HCT116 (cell line): ENCODE measurements around the gene MFN2.
"Not testable (repeated sequence)": the region's sequence is repeated elsewhere in the genome, so short reads cannot be mapped to it uniquely, and the experiment has no call there.

Experiments used
- SP1 ChIP-seq: IDR thresholded peaks from 2 replicates; pipeline ENCODE4 v1.6.1; 2012; ENCODE audit warnings: low read depth
- TF ChIP-seq, protein P1 (sequence below), 3 experiments: fragments of 200-600 bp in 1 of 3; sonication (generic) in 1 of 3; IDR thresholded peaks in 2 of 3; conservative IDR thresholded peaks in 1 of 3; 2 replicates each; pipeline ENCODE4 v1.5.1; 2012 to 2017; ENCODE audit warnings: low read depth in 2 of 3, low read length in 2 of 3, antibody characterized with exemption in 1 of 3, borderline replicate concordance in 1 of 3, control low read depth in 1 of 3, mild to moderate bottlenecking in 1 of 3, mixed read lengths in 1 of 3, mixed run types in 1 of 3, moderate library complexity in 1 of 3; ENCODE audit not compliant: insufficient read depth in 1 of 3

GRCh38 chr1:11935733-11936132, 44.5 kb upstream of the MFN2 start:
- not testable (repeated sequence) for TF ChIP-seq SP1
- TF ChIP-seq, protein P1, sequence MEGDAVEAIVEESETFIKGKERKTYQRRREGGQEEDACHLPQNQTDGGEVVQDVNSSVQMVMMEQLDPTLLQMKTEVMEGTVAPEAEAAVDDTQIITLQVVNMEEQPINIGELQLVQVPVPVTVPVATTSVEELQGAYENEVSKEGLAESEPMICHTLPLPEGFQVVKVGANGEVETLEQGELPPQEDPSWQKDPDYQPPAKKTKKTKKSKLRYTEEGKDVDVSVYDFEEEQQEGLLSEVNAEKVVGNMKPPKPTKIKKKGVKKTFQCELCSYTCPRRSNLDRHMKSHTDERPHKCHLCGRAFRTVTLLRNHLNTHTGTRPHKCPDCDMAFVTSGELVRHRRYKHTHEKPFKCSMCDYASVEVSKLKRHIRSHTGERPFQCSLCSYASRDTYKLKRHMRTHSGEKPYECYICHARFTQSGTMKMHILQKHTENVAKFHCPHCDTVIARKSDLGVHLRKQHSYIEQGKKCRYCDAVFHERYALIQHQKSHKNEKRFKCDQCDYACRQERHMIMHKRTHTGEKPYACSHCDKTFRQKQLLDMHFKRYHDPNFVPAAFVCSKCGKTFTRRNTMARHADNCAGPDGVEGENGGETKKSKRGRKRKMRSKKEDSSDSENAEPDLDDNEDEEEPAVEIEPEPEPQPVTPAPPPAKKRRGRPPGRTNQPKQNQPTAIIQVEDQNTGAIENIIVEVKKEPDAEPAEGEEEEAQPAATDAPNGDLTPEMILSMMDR (IDR thresholded peaks at IDR 0.05 in 2 of 3, conservative IDR thresholded peaks at IDR 0.05 in 1 of 3; ENCODE audit: borderline replicate concordance in 1 of 3, insufficient read depth in 1 of 3, low read depth in 2 of 3, low read length in 2 of 3): not testable (repeated sequence)
